GM04504 (cell line): ENCODE measurements around the gene SLAMF8.

Experiments used
- DNase-seq: peaks from one replicate; pipeline ENCODE4 v3.0.0-alpha.2; 2012; ENCODE audit warnings: low read depth

The SLAMF8 gene

GRCh38 chr1:159873530-159874143 is 47.0 kb downstream of the SLAMF8 start:
- no peak for DNase-seq

DNA sequence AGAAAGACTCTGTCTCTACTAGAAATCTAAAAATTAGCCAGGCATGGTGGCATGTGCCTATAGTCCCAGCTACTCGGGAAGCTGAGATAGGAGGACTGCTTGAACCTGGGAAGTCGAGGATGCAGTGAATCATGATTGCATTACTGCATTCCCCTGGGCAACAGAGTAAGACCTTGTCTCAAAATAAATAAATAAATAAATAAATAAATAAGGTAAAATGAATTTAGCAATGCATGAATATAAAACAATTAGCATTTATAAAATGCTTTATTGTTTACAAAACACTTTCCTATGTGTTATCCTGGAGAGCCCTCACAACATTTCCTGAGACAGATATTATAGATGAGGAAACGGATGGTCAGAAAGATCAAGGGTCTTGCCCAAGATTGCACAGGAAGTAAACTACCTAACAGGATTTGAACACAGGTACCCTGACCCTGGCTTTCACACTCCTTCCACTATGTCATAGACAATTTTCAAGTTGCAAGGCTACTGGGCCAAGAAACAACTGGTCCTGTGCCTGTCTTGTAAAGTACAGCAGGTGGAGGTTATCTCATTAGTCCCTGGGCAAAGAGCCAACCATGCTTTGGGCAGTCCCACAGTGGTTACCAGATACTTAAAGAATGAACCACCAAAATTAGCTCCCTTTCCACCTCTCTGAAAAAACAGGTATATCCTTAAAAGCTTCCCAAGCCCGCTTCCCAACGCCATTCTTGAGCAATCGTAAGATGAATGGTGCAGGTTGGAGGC is 51.2 kb downstream of the SLAMF8 start:
- no peak for DNase-seq

DNA sequence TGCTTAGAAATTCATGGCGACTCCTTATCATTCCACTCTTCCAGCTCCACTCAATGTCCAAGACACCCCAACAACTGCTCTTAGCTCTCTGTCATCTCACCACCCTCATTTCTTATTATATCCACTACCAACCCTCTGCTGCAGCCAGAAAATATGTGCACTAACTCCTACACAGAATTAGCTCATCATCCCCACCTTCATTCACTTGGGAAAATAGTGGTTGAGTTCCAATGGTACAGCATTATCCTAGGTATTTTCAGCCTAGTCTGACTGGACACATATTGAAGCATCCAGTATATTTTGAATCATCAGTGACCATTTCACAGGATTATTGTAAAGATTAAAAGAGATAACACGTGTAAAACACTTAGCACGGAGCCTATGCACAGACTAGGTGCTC is 52.5 kb downstream of the SLAMF8 start:
- DNase-seq: no peak

- DNase-seq: peak; percentile 60
Observed at GRCh38 chr1:159879977-159880376, 53.3 kb downstream of the SLAMF8 start.

DNA sequence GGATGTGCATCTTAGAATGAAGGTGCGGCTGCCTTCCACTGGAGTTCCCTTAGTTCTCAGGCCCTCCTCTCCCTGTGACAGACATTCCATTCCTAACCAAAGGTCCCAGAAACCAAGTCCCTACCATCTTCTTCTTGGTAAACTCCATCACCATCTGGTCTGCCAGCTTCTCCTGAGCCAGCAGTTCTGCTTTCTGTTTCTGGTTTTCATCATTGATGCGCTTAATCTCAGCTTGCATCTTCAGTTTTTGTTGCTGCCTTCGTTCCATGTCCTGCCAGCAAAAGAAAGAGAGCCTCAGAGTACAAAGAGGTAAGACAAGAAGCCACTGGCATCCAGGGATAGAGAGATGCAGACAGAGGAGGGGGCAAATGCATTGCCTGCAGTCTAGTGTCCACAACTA is 53.8 kb downstream of the SLAMF8 start:
- DNase-seq: no peak

GRCh38 chr1:159881622-159882526 is 55.2 kb downstream of the SLAMF8 start:
- DNase-seq: peak; percentile 91

GRCh38 chr1:159882527-159882862 is 55.8 kb downstream of the SLAMF8 start:
- no peak for DNase-seq

GRCh38 chr1:159883134-159883533 is 56.5 kb downstream of the SLAMF8 start:
- no peak for DNase-seq

DNA sequence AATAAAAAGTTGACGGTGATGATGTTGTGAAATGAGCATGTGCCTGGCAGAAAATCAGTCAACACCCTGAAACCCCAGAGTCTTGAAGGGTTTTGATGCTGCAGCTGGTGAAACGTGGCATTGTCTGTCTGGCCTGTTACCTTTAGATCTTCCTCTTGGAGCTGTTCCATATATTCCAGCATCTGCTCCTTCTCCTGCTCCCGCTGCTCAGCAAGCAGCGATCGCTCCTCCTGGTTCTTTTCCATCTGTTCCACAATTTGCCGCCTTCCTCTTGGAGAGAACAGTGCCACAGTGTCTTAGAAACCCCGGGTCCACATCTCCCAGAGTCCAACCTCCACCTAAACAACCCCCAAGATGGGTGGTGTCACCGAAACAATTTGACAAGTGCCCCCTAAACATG is 57.6 kb downstream of the SLAMF8 start:
- DNase-seq: no peak
